Skin of body (tissue), 1 donor: Measurements from ENCODE around the gene VPS4B. TPM values are rescaled to one million over a fixed set of nuclear protein-coding genes. Genes with fewer than 3 reads are reported as not detected.

Experiments used
- total RNA-seq: library from RNA; depleted of rRNA; stranded (reverse); fragments of >200 nt; gene quantifications from one replicate; pipeline ENCODE4 v1.2.3, GENCODE V29; 2014

The VPS4B gene
- total RNA-seq, 1 donor from 2014 or later: 46.6 TPM

Other genes starting within 250 kb of the VPS4B start
- 32.2 TPM for gene BCL2, start 102.7 kb downstream of the VPS4B start, total RNA-seq
- 36.8 TPM for gene KDSR, start 55.3 kb downstream of the VPS4B start, total RNA-seq
- 130 TPM for gene SERPINB5, start 54.5 kb upstream of the VPS4B start, total RNA-seq
- gene SERPINB12, start 119.9 kb upstream of the VPS4B start, total RNA-seq: 64.6 TPM
- 21.2 TPM for gene SERPINB13, start 164.9 kb upstream of the VPS4B start, total RNA-seq
- 29.1 TPM for gene SERPINB4, start 221.8 kb upstream of the VPS4B start, total RNA-seq
- gene SERPINB3, start 239.4 kb upstream of the VPS4B start, total RNA-seq: 49.5 TPM